Spleen (tissue), 3 donors: ENCODE results near the gene KANK4.

Experiments used
- POLR2A ChIP-seq, 3 donors: fragments of 450-650 bp; IDR thresholded peaks; one replicate each; pipeline ENCODE4 v1.5.1; 2017; ENCODE audit warnings: antibody characterized with exemption in 3 of 3, mild to moderate bottlenecking in 1 of 3
- POLR2AphosphoS5 ChIP-seq, 3 donors: sonication (generic); formaldehyde crosslinking; IDR thresholded peaks; one replicate each; pipeline ENCODE4 v1.5.1; 2017; ENCODE audit warnings: antibody characterized with exemption in 3 of 3

- no peak for TF ChIP-seq POLR2AphosphoS5 (IDR thresholded peaks at IDR 0.05)
- no peak for TF ChIP-seq POLR2A (IDR thresholded peaks at IDR 0.05)
Measured at GRCh38 chr1:62234688-62235087, 84.5 kb downstream of the KANK4 start.
